Measurements from ENCODE around the gene KATNAL1.
A peak's percentile ranks its signal among the peaks of the same experiment; 100 is the strongest.
"Not testable (repeated sequence)": the region's sequence is repeated elsewhere in the genome, so short reads cannot be mapped to it uniquely, and the experiment has no call there.

The KATNAL1 gene

GRCh38 chr13:30292325-30292724, 15.0 kb downstream of the KATNAL1 start:
- DNase-seq (ENCODE audit: low spot score), result no peak

DNA sequence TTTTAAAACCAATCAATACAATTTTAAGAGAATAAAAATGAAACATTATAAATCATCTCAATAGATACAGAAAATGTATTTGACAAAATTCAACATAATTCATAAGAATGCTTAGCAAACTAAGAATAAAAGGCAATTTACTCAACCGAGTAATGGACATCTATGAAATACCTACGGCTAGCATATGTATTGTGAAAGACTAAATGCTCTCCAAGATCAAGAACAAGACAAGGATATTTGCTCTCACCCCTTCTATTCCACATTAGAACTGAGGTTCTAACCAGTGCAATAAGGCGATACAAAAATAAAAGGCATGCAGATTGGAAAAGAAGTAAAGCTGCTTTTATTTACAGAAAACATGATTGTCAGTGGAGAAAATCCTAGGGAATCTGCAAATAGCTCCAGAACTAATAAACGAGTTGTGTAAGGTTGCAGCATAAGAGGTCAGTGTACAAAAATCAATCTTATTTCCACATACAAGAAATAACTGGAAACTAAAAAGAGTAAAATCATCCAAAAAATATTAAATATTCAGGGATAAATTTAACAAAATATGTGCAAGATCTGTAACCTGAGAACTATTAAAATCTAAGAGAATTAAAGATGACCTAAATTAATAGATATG, 16.4 kb downstream of the KATNAL1 start:
- no peak for DNase-seq (ENCODE audit: low spot score)

DNA sequence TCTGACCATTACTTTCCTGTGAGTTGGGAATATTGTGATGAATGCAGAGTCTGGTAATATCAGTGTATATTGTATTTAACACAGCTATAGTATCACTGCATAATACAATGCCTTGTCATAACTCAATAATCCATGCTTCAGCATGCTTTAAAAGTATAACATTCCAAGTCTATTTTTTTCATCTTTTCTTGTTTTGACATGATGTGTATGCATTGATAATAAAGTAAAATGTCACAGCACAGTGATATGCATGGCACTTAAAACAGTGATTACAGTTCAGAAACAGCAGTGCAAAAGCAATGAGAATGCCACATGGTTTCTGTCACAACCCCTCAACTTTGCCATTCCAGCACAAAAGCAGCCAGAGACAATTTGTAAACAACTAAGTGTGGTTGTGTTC, 17.8 kb downstream of the KATNAL1 start:
- no peak for DNase-seq (ENCODE audit: low spot score)

- not testable (repeated sequence) for DNase-seq (ENCODE audit: low spot score)
Measured at GRCh38 chr13:30286059-30286458, 21.3 kb downstream of the KATNAL1 start.

DNA sequence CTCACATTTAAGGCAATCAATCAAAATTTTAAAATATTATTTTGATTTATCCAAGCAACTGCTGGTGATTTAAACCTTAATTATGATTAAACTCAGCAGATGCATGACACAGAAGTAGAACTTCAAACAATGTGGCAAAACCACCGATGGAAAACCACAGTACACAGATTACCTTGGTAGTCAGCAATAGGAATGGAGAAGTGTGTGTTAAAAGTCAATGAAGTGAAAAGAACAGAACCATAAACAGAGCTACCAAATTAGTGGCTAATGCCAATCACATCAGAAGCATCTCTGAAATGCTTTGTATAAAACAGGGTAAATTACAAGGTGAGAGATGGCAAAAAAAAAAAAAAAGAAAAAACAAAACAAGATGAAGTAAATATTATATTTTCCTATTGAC, 31.2 kb downstream of the KATNAL1 start:
- no peak for DNase-seq (ENCODE audit: low spot score)

- DNase-seq (ENCODE audit: low spot score), result no peak
Measured at GRCh38 chr13:30274083-30274482, 33.3 kb downstream of the KATNAL1 start.

- not testable (repeated sequence) for DNase-seq (ENCODE audit: low spot score)
Measured at GRCh38 chr13:30270035-30270434, 37.3 kb downstream of the KATNAL1 start.

DNA sequence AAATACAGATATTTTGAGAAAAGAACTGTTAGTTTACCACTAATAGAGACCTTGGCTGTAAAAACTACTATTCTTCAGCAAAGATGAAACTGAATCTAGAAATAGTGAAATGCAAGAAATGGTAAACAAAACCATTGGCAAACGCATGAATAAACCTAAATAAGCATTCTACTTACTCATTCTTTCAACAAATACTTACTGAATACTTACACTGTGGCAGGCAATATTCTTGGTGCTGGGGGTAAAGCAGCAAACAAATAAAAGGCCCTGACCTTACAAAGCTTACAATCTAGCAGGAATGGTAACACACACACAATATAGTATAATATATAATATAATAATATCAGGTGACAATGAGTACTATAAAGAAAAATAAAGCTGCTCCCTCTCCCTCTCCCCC, 38.7 kb downstream of the KATNAL1 start:
- DNase-seq (ENCODE audit: low spot score), result no peak

- DNase-seq (ENCODE audit: low spot score), result no peak
Measured at GRCh38 chr13:30266756-30267155, 40.6 kb downstream of the KATNAL1 start.

- DNase-seq (ENCODE audit: low spot score), result not testable (repeated sequence)
Measured at GRCh38 chr13:30259149-30259733, 48.1 kb downstream of the KATNAL1 start.

DNA sequence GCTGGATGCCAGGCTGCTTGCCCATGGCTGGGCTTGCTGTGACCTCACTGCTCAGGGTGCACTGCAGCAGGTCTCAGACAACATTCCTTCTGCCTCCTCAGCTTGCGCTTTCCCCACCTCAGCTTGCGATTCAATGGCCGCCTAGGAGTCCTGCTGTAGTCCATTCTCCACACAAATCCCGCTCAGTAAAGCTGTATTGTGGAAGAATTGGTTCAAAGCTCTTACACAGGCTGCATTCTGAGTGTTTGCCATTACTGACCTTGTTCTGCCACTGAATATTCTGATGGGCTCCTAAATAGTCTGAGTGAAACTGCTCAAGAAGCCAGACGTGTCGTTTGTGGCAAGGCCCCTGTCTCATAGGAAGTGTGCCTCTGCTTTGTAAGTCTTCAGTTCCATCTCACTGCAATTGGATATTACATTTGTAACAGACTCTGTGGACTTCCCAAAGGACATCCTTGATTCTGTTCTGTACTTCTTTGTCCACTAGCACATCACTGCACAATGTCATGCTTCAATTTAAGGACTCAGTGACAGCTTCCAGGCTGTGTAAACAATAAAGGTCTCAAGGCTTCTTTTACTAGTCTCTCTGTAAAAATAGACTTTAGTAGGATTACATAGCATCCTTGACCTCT, 49.8 kb downstream of the KATNAL1 start:
- peak; percentile 40 for DNase-seq (ENCODE audit: low spot score)

DNA sequence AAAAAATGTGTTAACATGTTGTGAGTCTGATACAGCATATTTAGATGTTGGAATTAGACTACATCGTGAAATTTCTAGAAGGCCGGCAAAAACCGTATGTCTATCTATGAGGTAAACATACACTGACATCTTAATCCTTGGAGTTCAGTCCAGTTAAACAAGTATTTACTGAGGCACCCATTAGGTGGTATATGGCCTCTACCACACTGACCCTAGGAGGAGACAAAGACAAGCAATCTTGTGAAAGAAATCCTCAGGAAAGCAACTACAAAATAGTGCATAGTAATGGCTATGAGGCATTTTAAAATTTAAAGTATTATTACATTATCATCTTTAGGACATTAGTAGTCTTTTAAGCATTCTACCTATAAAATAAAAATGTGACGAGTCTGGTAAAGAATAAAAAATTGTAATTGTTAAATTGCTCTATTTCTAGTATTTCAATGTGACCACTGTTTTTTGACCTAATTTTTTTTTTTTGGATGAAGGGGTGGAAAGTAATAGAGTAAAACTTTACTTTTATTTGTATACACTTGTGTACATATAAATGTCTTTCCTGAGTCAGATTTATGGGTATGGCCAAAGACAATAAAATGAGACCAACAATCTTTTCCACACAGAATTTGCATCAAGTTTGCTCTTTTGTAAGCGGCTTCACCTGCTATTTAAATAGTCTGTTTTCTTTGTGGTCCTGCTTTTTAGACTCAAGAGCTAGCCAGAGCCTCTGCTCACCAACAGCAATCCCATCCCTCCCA, 50.5 kb downstream of the KATNAL1 start:
- DNase-seq (ENCODE audit: low spot score), result no peak

DNA sequence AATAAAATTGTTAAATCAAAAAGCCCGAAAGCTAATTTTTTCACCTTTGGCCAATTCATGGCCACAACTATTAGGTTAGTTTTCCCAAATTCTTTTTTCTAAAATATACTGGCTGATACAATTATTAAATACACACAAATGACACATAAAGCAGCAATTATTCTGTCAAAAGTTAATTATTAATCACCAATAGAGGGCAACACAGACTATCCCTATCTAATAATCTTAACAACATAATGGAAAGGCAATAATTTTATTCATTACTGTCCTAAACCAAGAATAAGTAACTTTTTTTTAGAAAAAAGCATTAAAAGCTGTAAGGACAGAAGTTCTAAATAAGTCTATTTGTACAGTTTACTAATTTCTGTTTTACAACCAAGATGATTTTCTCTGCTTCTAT, 51.7 kb downstream of the KATNAL1 start:
- no peak for DNase-seq (ENCODE audit: low spot score)

- DNase-seq (ENCODE audit: low spot score), result no peak
Measured at GRCh38 chr13:30253830-30254229, 53.5 kb downstream of the KATNAL1 start.

- no peak for DNase-seq (ENCODE audit: low spot score)
Measured at GRCh38 chr13:30247406-30247805, 59.9 kb downstream of the KATNAL1 start.

DNA sequence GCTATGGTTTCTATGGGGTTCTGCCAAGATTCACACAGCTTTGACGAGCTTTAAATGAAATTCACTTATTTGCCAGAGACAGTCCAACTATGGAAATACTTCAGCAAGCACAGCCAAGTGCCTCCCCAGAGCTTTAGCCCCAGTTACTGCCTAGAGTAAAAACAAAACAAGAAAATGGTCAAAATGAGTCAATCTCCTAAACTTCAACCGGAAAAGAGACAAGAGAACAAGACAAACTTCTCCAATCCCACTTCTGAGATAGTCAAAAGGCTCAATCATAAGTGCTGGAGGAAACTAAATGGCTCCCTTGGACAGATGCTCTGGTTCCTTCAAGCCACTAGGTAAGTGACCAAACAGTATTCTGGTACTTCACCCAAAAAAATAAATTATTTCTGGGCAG, 65.8 kb downstream of the KATNAL1 start:
- DNase-seq (ENCODE audit: low spot score), result no peak

DNA sequence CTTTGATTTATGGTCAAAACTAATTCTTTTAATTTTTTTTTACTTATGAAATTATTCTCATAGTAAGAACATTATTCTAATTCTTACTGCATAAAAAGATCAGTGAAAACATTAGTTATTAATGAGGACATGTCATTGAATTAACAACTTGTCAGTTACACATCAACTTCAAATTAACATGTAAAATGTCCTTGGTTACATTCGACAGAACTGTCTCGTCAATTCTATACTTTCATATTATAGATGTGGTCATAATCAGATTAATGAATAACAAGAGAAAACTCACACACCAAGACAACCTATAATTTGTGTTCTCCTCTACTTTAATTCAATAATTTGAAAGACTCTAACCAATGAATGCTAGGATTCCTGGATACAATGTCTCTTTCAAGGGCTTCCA, 66.7 kb downstream of the KATNAL1 start:
- DNase-seq (ENCODE audit: low spot score), result no peak

- DNase-seq (ENCODE audit: low spot score), result no peak
Measured at GRCh38 chr13:30235216-30235615, 72.1 kb downstream of the KATNAL1 start.

DNA sequence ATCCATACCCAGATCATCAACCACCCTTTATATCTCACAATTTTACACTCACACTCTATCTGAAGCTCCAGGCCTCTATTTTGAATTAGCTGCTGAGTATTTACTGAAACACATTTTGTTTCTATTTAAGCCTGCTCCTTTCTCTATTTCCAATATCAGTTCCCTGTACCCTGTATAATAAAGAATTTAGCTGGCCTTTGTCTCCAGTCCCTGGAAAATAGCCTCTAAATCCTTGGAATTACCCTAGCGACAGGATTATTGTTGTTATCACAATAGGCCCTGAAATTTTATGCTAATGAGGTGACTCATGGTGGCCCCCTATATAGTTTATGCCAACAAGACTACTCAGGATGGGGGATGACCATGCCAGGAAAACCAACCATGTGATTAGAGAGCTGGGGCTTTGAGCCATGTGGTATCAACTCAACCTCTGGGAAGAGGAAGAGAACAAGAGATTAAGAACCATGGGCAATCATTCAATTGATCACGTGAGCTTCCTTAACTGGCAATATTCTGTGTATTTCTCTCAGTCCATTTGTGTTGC, 72.7 kb downstream of the KATNAL1 start:
- no peak for DNase-seq (ENCODE audit: low spot score)

- DNase-seq (ENCODE audit: low spot score), result no peak
Measured at GRCh38 chr13:30224732-30225131, 82.6 kb downstream of the KATNAL1 start.

- DNase-seq (ENCODE audit: low spot score), result no peak
Measured at GRCh38 chr13:30222254-30222653, 85.1 kb downstream of the KATNAL1 start.

GRCh38 chr13:30216111-30216510, 91.2 kb downstream of the KATNAL1 start:
- no peak for DNase-seq (ENCODE audit: low spot score)

GRCh38 chr13:30212256-30212655, 95.1 kb downstream of the KATNAL1 start:
- DNase-seq (ENCODE audit: low spot score), result no peak
